ENCODE data around the gene ATG2B. TPM values are rescaled to one million over a fixed set of nuclear protein-coding genes. Genes with fewer than 3 reads are reported as not detected.

Gene ATG2B
- total and polyA plus RNA-seq, 2 of the 4 experiments (the other 2 are of a cell fraction), result 6.9 to 22.0 TPM

DNA sequence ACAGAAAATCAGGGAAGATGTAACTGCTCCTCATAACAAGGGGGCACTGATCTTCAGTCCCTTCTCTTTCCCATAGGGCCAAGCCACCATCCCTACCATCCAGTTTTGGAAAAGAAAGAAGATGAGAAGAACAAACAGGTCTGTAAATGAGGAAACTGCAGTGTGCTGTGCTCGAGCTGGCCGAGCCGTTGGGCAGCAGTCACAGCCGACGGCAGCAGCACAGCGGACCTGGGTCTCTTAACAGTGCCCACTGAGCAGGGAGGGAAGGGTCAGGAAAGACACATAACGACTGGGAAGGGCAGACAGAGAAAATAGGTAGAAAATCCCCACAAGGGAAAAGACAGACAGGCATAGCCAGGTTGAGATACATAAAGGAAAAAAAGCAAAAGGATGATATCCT, 68.9 kb downstream of the ATG2B start:
- dilution Hi-C loops (cut with HindIII; ENCODE audit: low sequenced_read_pairs, unreplicated experiment), result no loop called here
- Histone ChIP-seq H3K9ac (ENCODE audit: low read depth, low read length) (no peak overlapping the region), H2AK9ac (replicated peaks; ENCODE audit: low read depth, low read length, poor library complexity) (no peak overlapping the region), H2BK15ac (ENCODE audit: low read depth, low read length) (no peak overlapping the region), H3K36me3 (ENCODE audit: control insufficient read depth, insufficient read depth, low read length) (peaks cover 8% of the 10 kb centered on the region), H3K9me1 (ENCODE audit: insufficient read depth, low read length) (peaks cover 2% of the 10 kb centered on the region; the same call in 1 of the 2 replicates), H2AFZ (replicated peaks; ENCODE audit: low read length, poor library complexity) (no peak overlapping the region), H4K20me1 (ENCODE audit: insufficient read depth, low read length) (no peaks in the 10 kb centered on the region), H3K23ac (ENCODE audit: low read depth, low read length) (no peak overlapping the region), H3K14ac (replicated peaks; ENCODE audit: low read depth, low read length) (peak overlapping the region; percentile 7; the same call in 1 of the 2 replicates), H4K8ac (ENCODE audit: low read depth in 2 of 2, low read length in 2 of 2) (no peak overlapping the region), H2BK20ac (ENCODE audit: low read depth, low read length) (peak overlapping the region; percentile 9), H3K79me1 (ENCODE audit: low read depth in 1 of 2, low read length in 2 of 2) (no peaks in the 10 kb centered on the region), H3K27ac (ENCODE audit: insufficient read depth, low read length) (0 out of 2 replicates have a peak overlapping the region, but pooled peaks have one; percentile 11), H2AK5ac (ENCODE audit: low read depth, low read length) (no peak overlapping the region), H3K4ac (ENCODE audit: low read depth, low read length) (peak overlapping the region; percentile 20), H3K27me3 (ENCODE audit: control insufficient read depth, insufficient read depth, low read length) (no peaks in the 10 kb centered on the region), H3K18ac (ENCODE audit: low read depth, low read length) (no peak overlapping the region; the same call in 1 of the 2 replicates), H4K91ac (ENCODE audit: insufficient read depth, low read depth, low read length) (peak overlapping the region; percentile 28; the same call in 1 of the 2 replicates), H3K9me3 (ENCODE audit: control insufficient read depth, insufficient read depth, low read length) (no peaks in the 10 kb centered on the region), H4K5ac (ENCODE audit: low read depth, low read length) (no peak overlapping the region), H3K4me3 (ENCODE audit: insufficient read depth, low read depth, low read length) (no peak overlapping the region), H3K56ac (ENCODE audit: extremely low read depth, insufficient read depth, low read length) (no peak overlapping the region), H3K4me1 (ENCODE audit: control insufficient read depth, insufficient read depth, low read length) (peaks cover 5% of the 10 kb centered on the region; the same call in 1 of the 2 replicates), H3K4me2 (ENCODE audit: low read depth, low read length) (no peak overlapping the region), H2BK5ac (ENCODE audit: low read depth, low read length, poor library complexity, severe bottlenecking) (no peak overlapping the region), H2BK120ac (ENCODE audit: low read depth, low read length) (peak overlapping the region; percentile 52; the same call in 1 of the 2 replicates)
- DNase-seq (no peak), ATAC-seq (ENCODE audit: low read depth) (no peak)
- ChIA-PET POLR2A (ENCODE audit: unreplicated experiment) (no interaction called here), CTCF (no interaction called here)
- intact Hi-C loops (cut with micrococcal nuclease), result no loop called here
- WGBS, 2 experiments (ENCODE audit: extremely low coverage in 2 of 2, insufficient read length in 1 of 2), result 92% methylated on average over 5 of the region's 7 CpGs; no CpG with 5 or more reads in 1 of the 2 experiments
- no peak for TF ChIP-seq FOS (IDR thresholded peaks at IDR 0.05; ENCODE audit: low read depth, low read length)
- TF ChIP-seq, protein P1, sequence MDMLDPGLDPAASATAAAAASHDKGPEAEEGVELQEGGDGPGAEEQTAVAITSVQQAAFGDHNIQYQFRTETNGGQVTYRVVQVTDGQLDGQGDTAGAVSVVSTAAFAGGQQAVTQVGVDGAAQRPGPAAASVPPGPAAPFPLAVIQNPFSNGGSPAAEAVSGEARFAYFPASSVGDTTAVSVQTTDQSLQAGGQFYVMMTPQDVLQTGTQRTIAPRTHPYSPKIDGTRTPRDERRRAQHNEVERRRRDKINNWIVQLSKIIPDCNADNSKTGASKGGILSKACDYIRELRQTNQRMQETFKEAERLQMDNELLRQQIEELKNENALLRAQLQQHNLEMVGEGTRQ (IDR thresholded peaks at IDR 0.05; ENCODE audit: low read depth, low read length), result no peak
- TF ChIP-seq RFX5 (IDR thresholded peaks at IDR 0.05; ENCODE audit: low read depth, low read length), result no peak
- no peak for TF ChIP-seq MAFK (IDR thresholded peaks at IDR 0.05; ENCODE audit: low read depth, low read length)
- no peak for TF ChIP-seq POLR2A (IDR thresholded peaks at IDR 0.05; ENCODE audit: low read depth, low read length)
- TF ChIP-seq NFE2L2 (IDR thresholded peaks at IDR 0.05; ENCODE audit: low read depth, low read length), result no peak
- no peak for TF ChIP-seq BHLHE40 (IDR thresholded peaks at IDR 0.05; ENCODE audit: low read depth, low read length)
- TF ChIP-seq RAD21 (IDR thresholded peaks at IDR 0.05; ENCODE audit: low read length), result no peak
- TF ChIP-seq, protein P2, sequence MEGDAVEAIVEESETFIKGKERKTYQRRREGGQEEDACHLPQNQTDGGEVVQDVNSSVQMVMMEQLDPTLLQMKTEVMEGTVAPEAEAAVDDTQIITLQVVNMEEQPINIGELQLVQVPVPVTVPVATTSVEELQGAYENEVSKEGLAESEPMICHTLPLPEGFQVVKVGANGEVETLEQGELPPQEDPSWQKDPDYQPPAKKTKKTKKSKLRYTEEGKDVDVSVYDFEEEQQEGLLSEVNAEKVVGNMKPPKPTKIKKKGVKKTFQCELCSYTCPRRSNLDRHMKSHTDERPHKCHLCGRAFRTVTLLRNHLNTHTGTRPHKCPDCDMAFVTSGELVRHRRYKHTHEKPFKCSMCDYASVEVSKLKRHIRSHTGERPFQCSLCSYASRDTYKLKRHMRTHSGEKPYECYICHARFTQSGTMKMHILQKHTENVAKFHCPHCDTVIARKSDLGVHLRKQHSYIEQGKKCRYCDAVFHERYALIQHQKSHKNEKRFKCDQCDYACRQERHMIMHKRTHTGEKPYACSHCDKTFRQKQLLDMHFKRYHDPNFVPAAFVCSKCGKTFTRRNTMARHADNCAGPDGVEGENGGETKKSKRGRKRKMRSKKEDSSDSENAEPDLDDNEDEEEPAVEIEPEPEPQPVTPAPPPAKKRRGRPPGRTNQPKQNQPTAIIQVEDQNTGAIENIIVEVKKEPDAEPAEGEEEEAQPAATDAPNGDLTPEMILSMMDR (conservative IDR thresholded peaks at IDR 0.05; ENCODE audit: low read depth, low read length), result no peak
- no peak for TF ChIP-seq RCOR1 (IDR thresholded peaks at IDR 0.05; ENCODE audit: insufficient replicate concordance, low read length)
- no TSS peak for BruUV-seq (replicated peaks)
- in situ Hi-C loops (cut with MboI; ENCODE audit: low sequenced_read_pairs), result no loop called here

All from IMR-90 (cell line).